HUDEP-2 (cell line): ENCODE measurements around the gene WNT9A.
"Not testable (repeated sequence)": the region's sequence is repeated elsewhere in the genome, so short reads cannot be mapped to it uniquely, and the experiment has no call there.

Source experiments
- DNase-seq, 76 experiments: peaks; one replicate each; lab custom pipeline; 2025; ENCODE audit not compliant: unreplicated experiment in 76 of 76; lab: John Stamatoyannopoulos, UW

Gene WNT9A, protein sequence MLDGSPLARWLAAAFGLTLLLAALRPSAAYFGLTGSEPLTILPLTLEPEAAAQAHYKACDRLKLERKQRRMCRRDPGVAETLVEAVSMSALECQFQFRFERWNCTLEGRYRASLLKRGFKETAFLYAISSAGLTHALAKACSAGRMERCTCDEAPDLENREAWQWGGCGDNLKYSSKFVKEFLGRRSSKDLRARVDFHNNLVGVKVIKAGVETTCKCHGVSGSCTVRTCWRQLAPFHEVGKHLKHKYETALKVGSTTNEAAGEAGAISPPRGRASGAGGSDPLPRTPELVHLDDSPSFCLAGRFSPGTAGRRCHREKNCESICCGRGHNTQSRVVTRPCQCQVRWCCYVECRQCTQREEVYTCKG

DNA sequence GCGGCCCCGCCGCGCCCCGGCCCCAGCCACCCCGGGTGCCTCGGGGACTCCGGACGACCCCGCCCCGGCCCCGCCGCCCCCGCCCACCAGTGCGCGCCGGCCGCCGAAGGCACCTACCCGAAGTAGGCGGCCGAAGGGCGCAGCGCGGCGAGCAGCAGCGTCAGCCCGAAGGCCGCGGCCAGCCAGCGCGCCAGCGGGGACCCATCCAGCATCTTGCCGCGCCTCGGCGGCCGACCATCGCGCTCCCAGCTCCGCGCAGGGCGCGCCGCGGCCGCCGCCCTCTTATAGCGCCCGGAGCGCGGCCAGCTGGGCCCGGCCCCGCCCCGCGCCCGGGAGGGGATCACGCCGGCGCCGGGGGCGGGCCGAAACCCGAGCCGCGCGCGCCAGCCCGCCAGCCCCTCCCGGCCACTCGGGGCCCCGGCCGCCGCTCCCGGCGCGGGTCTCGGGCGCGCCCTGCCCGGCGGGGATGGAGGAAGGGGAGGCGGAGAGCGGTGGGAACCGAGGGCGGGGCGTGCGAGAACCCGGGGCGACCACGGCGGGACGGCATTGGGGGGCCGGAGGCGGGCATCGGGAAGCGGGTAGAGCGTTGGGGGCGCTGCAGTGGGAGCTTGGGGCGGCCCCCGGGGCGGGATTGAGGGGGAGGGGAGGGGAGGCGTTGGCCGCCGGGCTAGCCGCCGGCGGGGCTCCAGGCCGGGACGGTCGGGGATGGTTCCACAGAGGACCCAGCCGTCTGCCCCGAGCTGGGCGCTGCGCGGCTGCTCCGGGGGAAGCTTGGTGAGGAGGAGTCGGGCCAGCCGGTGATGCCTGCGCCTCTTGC lies at the start of gene WNT9A:
WNT9A (minus strand) TSS at position 257 of the 817 bp plus-strand sequence; CDS start at position 212, 45 bp downstream.
- DNase-seq: peak in 2 of 76 experiments; percentile 13 to 23

DNA sequence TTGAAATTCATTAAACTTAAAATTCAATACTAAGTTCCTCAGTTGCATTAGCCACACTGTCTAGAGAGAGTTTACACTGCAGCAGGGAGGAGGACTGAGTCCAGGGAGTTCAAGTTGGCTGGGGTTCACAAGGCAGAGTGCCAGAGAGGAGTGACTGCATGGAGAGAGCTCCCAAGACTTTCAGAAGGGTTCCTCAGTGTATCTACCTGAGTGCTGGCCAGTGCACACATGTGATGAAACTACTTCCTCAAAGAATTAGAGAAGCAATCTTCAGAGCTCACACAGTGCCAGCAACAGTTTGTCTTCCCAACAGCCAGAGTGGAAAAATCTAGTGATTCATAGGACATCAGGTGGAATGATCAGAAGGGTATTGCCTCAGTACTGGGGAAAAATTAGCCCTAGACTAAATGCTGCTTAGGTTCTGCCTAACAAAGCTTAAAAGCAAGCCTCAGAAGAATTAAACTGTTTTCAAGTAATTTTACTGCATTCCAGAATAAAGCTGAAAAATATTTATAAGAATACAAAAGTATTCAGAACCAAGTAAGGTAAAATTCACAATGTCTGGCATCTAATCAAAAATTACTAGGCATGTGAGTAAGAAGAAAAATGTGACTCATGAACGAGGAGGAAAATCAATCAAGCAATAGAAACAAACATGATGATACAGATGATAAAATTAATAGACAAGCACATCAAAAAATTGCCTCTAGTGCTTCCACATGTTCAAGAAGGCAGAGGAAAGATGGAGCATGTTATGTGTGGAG lies 48.6 kb upstream of the WNT9A start:
- DNase-seq: no peak

DNA sequence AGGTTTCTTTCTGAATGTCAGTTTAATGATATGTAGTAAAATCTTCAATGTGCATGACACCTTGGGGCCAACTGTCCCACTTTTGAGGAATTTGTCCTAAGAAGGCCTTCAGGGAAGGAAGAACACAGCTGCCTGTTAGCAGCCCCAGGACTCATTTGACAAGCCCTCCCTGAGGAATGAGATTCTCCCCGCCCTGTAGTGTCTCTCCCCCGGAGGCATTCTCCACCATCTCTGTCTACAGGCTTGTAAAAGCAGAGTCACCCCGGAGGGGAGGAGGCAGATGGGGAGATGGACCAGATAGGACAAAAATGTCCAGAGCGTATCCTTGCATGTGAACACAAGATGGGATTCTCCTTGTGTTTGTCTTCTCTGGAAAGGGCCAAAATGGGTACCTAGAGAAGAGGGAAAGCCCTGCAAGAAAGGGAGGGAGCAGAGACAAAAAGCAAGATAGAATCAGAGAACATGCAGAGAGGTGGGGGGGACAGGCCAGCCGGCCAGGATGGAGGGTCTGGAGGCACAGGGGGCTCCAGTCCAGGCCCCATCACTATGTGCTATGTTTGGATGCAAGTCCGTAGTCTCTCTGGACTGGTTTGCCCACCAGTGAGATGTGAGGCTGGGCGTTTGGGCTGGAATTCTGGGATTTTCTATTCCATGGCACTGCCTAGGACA lies 47.0 kb upstream of the WNT9A start:
- DNase-seq: no peak

DNA sequence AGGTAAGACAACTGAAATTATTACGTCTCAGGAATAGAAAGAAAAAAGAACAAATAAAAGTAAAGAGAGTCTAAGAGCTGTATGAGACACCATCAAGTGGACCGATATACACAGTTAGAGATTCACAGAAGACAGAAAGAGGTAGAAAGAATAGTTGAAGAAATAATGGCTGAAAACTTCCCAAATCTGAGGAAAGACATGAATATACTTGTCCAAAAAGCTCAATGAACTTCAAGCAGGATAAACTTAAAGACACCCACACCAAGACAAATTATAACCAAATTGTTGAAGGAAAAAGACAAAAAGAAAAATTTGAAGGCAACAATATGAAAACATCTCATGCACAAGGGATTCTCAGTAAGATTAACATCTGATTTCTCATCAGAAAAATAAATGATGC lies 39.4 kb upstream of the WNT9A start:
- no peak for DNase-seq

DNA sequence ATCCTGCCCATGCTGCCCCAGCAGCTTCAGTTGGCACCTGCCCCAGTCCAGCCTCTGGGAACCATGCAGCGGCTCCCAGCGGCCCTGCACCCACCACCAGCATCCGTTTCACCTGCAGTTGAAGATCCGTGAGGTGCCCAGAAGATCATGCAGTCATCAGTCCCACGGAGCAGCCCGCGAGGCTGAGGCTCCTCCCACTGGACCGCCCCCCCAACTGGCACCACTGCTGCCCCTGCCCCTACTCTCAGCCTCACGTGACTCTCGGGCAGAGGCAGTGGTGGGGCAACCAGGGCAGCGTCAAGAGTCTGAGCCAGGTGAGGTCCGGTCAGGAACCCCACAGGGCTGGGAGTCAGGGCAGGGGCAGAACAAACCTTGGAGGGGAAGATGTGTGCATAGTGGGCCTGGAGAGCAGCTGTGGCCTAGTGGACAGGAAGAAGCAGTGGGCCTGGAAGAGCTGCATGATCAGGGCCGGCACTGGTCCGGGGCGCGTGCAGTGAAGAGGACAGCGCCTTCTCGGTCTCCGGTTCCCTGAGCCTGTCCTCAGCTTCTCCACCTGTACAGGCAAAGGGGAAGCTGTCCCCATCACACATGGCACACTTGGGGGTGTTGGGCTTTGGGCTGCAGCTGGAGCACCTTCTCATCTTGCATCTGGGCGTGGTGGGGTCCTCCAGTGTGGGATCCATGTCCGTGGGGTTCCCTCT lies 28.0 kb upstream of the WNT9A start:
- not testable (repeated sequence) for DNase-seq

DNA sequence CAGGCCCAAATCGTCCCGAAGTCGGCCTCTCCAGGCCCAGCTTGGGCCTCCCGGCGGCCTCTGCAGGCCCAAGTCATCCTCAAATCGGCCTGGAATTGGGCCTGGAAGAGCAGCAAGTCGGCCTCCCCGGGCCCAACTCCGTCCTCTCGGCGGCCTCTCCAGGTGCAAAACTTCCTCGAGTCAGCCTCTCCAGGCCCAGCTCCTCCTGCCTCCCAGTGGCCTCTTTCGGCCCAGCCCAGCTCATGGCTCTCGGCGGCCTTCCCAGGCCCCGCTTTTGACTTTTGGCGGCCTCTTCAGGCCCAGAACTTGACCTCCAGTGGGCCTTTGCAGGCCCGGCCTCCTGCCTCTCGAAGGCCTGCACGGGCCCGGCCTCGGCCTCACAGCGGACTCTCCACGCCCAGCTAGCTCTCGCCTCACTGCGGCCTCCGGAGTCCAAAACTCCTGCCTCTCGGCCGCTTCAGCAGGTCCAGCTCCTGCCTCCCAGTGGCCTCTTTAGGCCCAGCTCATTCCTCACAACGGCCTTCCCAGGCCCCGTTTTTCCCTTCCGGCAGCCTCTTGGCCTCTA lies 26.1 kb upstream of the WNT9A start:
- not testable (repeated sequence) for DNase-seq

DNA sequence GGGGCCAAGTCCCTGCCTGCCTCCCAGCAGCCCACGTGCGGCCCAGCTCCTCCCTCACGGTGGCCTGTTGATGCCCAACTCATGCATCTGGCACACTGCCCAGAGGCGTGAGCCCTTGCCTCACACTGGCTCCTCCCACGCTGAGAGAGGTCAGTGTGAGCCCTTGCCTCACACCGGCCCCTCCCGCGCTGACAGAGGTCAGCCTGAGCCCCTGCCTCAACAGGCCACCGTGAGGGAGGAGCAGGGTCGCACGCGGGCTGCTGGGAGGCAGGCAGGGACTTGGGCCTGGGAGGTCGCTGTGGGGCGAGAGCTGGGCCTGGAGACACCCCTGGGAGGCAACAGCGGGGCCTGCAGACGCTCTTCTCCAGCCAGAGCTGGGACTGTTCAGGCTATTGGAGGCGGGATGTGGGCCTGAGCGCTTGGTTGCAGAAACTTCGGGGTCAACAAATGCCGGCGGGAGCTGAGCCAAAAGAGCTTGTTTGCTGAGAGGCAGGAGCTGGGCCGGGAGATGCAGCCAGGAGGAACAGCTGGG lies 25.2 kb upstream of the WNT9A start:
- DNase-seq: peak in 26 of 76 experiments; percentile 2 to 55 (median 21)

DNA sequence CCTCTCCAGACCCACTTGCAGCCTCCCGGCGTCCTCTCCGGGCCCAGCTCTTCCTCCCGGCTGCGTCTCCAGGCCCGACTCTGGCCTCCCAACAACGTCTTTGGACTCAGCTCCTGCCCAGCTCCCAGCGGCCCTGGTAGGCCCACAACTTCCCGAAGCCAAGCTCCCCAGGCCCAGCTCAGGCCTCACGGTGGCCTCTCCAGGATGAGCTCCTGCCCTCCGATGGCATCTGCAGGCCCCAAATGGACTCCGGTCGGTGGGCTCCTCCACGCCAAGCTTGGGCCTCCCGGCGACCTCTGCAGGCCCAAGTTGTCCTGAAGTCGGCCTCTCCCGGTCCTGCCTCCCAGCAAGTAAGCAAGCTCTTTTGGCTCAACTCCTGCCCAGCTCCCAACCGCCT lies 24.5 kb upstream of the WNT9A start:
- not testable (repeated sequence) for DNase-seq

DNA sequence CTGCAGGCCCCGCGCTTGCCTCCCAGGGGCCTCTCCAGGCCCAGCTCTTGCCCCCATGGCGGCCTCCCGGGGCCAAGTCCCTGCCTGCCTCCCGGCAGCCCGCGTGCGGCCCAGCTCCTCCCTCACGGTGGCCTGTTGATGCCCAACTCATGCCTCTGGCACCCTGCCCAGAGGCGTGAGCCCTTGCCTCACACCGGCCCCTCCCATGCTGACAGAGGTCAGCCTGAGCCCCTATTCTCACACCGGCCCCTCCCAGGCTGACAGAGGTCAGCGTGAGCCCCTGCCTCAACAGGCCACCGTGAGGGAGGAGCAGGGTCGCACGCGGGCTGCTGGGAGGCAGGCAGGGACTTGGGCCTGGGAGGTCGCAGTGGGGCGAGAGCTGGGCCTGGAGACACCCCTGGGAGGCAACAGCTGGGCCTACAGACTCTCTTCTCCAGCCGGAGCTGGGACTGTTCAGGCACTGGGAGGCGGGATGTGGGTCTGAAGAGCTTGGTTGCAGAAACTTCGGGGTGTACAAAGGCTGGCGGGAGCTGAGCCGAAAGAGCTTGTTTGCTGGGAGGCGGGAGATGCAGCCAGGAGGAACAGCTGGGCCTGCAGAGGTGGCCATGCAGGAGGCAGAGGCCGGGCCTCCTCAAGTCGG lies 24.0 kb upstream of the WNT9A start:
- peak in 13 of 76 experiments; percentile 2 to 43 (median 13) for DNase-seq

DNA sequence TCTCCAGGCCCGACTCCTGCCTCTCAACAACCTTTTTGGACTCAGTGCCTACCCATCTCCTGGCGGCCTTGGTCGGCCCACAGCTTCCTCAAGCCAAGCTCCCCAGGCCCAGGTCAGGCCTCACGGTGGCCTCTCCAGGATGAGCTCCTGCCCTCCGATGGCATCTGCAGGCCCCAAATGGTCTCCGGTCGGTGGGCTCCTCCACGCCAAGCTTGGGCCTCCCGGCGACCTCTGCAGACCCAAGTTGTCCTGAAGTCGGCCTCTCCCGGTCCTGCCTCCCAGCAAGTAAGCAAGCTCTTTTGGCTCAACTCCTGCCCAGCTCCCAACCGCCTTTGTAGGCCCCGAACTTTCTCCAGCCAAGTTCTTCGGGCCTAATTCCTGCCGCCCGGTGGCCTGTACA lies 23.5 kb upstream of the WNT9A start:
- DNase-seq: not testable (repeated sequence)

DNA sequence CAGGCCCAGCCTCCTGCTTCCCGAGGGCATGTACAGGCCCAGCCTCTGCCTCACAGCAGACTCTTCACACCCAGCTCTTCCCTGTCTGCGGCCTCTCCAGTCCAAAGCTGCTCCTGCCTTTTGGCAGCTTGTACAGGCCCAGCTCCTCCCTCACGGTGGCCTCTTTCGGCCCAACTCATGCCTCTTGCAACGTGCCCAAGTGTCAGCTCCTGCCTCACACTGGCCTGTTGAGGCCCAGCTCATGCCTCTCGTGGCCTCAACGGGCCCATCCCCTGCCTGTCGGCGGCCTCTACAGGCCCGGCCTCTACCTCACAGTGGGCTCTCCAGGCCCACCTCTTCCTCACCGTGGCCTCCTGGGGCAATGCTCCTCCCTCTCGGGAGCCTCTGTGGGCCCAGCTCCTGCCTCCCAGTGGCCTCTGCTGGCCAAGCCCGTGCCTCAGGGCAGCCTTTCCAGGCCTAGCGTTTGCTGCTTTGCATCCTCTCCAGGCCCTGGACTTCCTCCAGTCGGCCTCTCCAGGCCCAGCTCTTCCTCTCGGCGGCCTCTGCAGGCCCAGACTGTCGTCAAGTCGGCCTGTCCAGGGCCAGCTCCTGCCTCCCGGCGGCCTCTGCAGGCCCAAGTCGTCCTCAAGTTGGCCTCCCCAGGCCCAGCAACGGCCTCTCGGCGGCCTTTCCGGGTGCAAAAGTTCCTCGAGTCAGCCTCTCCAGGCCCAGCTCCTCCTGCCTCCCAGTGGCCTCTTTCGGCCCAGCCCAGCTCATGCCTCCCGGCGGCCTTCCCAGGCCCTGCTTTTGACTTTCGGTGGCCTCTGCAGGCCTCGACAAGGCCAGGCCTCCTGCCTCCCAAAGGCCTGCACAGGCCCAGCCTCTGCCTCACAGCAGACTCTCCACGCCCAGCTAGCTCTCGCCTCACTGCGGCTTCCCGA lies 22.6 kb upstream of the WNT9A start:
- not testable (repeated sequence) for DNase-seq

DNA sequence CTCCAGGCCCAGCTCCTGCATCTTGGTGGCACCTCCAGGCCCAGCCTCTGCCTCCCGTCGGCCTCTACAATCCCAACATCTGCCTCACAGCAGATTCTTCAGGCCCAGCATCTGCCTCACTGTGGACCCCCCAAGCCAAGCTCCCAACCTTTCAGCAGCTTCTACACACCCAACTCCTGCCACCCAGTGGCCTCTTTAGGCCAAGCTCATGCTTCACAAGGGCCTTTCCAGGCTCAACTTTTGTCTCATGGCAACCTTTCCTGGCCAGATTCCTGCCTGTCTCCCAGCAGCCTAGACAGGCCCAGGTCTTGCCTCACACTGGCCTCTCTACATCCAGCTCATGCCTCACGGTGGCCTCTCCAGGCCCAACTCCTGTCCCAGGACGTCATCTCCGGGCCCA lies 20.1 kb upstream of the WNT9A start:
- DNase-seq: peak in 2 of 76 experiments; percentile 5 to 28

DNA sequence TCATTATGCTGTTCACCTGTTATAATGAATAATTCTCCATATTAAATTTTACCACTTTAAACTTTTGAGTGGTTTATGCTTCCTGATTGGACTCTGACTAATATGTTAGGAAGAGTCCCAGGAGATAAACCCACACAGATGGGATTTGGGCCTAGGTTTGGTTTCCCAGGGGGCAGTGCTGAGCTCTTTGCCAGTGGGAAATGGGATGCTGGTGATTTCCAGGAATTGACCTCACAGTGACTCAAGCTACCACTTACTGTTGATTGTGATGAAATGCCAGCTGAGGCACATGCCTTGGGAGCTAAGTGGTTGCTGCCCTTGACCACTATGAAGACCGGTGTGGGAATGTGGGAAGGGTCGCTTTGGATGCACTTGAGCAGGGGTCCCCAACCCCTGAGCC lies 19.0 kb upstream of the WNT9A start:
- DNase-seq: not testable (repeated sequence)

DNA sequence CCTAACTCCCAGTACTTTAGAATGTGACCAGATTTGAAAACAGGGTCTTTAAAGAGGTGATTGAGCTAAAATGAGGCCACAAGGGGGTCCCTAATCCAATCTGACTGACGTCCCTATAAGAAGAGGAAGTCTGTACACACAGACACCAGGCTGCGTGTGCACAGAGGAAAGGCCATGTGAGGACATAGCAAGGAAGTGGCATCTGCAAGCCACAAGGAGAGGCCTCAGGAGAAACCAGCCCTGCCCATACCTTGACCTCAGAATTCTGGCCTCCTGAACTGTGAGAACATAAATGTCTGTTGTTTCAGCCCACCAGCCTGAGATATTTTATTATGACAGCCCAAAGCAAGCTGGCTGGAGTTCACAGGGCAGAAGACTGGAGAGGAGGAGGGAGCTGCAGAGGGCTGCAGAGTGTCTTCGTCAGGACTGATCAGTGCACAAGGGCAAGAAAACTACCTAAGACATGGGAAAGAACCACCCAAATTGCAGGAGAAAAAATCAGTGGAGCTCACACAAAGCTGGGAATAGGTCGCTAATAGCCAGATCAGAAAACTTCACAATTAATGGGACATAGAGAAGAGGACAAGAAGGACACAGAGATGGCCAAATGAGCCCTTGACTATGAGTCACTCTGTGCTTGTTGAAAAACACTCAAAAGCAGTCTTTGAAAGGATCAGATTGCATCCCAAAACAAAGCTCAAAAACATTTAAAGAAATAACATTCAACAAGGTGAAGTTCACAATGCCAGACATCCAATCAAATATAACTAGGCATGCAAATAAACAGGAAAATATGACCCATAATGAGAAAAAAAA lies 14.1 kb upstream of the WNT9A start:
- DNase-seq: no peak

DNA sequence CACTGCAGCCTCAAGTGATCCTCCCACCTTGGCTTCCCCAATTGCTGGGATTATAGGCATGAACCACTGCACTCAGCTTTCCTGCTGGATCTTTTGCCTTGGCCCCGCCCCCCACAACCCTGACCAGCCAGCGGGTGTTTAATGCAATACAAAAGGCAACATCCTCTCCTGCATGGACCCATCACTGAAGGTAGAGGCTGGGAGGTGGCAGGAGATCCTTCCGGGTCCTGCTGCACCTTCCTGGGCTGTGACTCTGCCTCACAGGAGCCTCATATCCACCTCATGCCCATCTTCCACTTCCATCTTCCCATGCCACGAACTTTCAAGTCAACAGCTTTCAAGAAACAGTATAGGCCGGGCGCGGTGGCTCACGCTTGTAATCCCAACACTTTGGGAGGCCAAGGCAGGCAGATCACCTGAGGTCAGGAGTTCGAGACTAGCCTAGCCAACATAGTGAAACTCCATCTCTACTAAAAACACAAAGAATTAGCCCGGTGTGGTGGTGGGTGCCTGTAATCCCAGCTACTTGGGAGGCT lies 11.7 kb upstream of the WNT9A start:
- DNase-seq: no peak

DNA sequence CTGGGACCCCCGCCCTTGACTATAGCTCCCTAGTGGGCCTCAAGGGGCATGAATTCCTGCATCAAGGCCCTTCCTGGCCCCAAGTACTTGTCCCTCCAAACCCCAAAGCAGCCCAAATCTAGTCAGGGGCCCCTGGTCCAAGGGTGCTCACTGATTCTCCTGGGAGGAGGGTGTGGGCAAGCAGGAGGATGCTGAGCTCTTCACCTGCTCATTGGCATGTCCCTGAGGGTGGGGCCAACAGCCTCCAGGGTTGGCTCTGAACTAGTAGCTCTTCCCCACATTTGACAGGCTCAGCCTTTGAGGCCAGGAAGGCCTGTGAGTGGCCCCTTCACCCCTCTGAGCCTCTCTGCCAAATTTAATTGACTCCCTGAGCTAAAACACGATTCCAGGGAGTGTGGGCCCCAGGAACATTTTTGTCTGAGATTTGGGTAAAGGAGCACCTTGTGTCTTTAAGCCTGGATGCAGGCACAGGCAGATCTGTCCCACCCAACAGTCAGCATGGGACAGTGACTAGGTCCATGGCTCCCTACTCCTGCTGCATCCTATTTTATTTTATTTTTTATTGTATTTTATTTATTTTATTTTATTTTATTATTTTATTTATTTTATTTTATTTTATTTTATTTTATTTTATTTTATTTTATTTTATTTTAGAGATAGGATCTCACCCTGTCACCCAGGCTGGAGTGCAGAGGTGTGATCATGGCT lies 11.0 kb upstream of the WNT9A start:
- DNase-seq: no peak
